Vagina (tissue), 2 donors: Measurements from ENCODE around the gene MRPL10. TPM values are rescaled to one million over a fixed set of nuclear protein-coding genes. Genes with fewer than 3 reads are reported as not detected.

Experiments used
- DNase-seq, 2 donors: peaks; one replicate each; pipeline ENCODE4 v3.0.0-alpha.2; 2017; ENCODE audit errors: extremely low spot score in 2 of 2
- H3K27ac ChIP-seq: fragments of 200-600 bp; sonication (generic); one replicate; pipeline ENCODE4 v1.5.1; 2019
- H3K27me3 ChIP-seq: fragments of 200-600 bp; sonication (generic); one replicate; pipeline ENCODE4 v1.5.1; 2019
- H3K36me3 ChIP-seq, 2 donors: fragments of 200-600 bp; sonication (generic); one replicate each; pipeline ENCODE4 v1.5.1; 2017 to 2019
- H3K4me1 ChIP-seq: fragments of 200-600 bp; sonication (generic); one replicate; pipeline ENCODE4 v1.5.1; 2019
- H3K4me3 ChIP-seq, 2 donors: fragments of 200-600 bp; sonication (generic); 1 replicate in 1 of 2; 2 replicates in 1 of 2; pipeline ENCODE4 v1.5.1; 2016 to 2019
- H3K9me3 ChIP-seq: fragments of 200-600 bp; sonication (generic); one replicate; pipeline ENCODE4 v1.5.1; 2019
- POLR2A ChIP-seq, 2 donors: fragments of 450-650 bp; IDR thresholded peaks; one replicate each; pipeline ENCODE4 v1.6.1; 2017; ENCODE audit warnings: antibody characterized with exemption in 2 of 2, mild to moderate bottlenecking in 2 of 2, moderate library complexity in 2 of 2
- POLR2AphosphoS5 ChIP-seq, 2 donors: sonication (generic); formaldehyde crosslinking; IDR thresholded peaks; one replicate each; pipeline ENCODE4 v1.9.0; 2017; ENCODE audit warnings: antibody characterized with exemption in 2 of 2, mild to moderate bottlenecking in 2 of 2, low read depth in 1 of 2; ENCODE audit not compliant: insufficient read depth in 1 of 2
- intact Hi-C: fragments of 100-400 bp; cut with DNase I; formaldehyde crosslinking; loops from one replicate; pipeline ENCODE4 v1.15.1; 2023
- total RNA-seq: library from RNA; depleted of rRNA; stranded (reverse); fragments of >200 nt; gene quantifications from one replicate; pipeline ENCODE4 v1.2.3, GENCODE V29; 2016
- TF ChIP-seq, protein P1 (sequence below), 3 experiments: fragments of 450-650 bp in 2 of 3; fragments of 200-600 bp in 1 of 3; sonication (generic) in 1 of 3; IDR thresholded peaks; one replicate each; pipeline ENCODE4 v1.5.1; 2017 to 2019; ENCODE audit warnings: antibody characterized with exemption in 3 of 3, mild to moderate bottlenecking in 2 of 3, moderate library complexity in 2 of 3

The MRPL10 gene
- total RNA-seq, 1 donor from 2014 or later, result 21.4 TPM

DNA sequence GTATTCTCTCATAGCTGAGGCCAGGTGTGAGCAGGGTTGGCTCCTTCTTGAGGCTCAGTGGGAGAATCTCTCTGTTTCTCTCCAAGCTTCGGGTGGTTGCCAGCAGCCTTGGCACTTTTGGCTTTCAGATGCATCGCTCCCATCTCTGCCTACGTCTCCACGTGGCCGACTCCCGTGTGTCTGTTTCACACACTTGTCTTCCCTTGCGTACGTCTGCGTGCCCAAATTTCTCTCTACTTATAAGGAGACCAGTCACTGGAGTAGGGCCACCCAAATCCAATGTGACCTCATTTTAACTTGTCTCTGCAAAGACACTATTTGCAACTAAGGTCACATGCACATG is 24.5 kb downstream of the MRPL10 start:
- H3K36me3 ChIP-seq, result peaks cover 0 to 16% of the 10 kb centered on the region in 2 donors
- intact Hi-C loops, result no loop called here

DNA sequence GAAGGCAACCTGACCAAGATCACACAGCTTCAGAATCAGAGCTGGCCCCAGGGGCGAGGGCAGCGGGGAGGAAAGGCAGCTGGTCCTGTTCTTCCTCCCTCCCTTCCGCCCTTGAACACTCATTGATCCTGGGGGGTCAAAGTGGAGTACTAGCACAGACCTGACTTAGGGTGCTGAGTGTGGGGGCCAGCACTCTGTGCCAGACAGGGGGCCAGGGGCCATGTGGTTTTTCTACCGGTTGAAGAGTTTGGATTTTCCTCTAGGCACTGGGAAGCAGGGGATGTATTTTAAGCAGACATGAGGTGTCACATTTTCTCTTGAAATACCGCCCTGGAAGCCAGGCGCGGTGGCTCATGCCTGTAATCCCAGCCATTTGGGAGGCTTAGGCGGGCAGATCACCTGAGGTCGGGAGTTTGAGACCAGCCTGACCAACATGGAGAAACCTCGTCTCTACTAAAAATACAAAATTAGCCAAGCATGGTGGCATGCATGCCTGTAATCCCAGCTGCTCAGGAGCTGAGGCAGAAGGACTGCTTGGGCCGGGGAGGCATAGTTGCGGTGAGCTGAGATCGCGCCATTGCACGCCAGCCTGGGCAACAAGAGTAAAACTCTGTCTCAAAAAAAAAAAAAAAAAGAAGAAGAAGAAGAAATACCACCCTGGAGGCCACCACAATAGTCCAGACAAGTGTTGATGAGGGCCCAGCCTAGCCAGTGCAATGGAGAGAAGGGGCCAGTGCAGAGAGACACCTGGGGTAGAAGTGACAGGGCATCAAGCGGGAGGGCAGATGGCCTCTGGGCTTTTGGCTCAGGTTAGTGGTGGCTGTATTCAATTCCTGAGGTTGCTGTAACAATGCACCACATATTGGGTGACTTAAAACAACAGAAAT is 25.1 kb downstream of the MRPL10 start:
- Histone ChIP-seq H3K4me1 (peaks cover 15% of the 10 kb centered on the region), H3K27ac (no peak overlapping the region), H3K4me3 (no peak overlapping the region), H3K9me3 (no peaks in the 10 kb centered on the region), H3K36me3 (peaks cover 0 to 16% of the 10 kb centered on the region in 2 donors), H3K27me3 (no peaks in the 10 kb centered on the region)
- intact Hi-C loops, result no loop called here
- DNase-seq, result peak; percentile 43 to 70
- TF ChIP-seq POLR2A (IDR thresholded peaks at IDR 0.05) (no peak), POLR2AphosphoS5 (IDR thresholded peaks at IDR 0.05; ENCODE audit: insufficient read depth in 1 of 2, low read depth in 1 of 2) (no peak)

More for the DNA sequence above, 24.5 kb downstream of the MRPL10 start:
- no peaks in the 10 kb centered on the region for H3K27me3 ChIP-seq
- no peaks in the 10 kb centered on the region for H3K9me3 ChIP-seq
- peak in 1 of 2 donors; percentile 25 for DNase-seq
- H3K4me1 ChIP-seq, result peaks cover 15% of the 10 kb centered on the region
- no peak overlapping the region for H3K4me3 ChIP-seq
- H3K27ac ChIP-seq, result no peak overlapping the region
- TF ChIP-seq POLR2AphosphoS5 (IDR thresholded peaks at IDR 0.05; ENCODE audit: insufficient read depth in 1 of 2, low read depth in 1 of 2), result no peak
- TF ChIP-seq, protein P1, sequence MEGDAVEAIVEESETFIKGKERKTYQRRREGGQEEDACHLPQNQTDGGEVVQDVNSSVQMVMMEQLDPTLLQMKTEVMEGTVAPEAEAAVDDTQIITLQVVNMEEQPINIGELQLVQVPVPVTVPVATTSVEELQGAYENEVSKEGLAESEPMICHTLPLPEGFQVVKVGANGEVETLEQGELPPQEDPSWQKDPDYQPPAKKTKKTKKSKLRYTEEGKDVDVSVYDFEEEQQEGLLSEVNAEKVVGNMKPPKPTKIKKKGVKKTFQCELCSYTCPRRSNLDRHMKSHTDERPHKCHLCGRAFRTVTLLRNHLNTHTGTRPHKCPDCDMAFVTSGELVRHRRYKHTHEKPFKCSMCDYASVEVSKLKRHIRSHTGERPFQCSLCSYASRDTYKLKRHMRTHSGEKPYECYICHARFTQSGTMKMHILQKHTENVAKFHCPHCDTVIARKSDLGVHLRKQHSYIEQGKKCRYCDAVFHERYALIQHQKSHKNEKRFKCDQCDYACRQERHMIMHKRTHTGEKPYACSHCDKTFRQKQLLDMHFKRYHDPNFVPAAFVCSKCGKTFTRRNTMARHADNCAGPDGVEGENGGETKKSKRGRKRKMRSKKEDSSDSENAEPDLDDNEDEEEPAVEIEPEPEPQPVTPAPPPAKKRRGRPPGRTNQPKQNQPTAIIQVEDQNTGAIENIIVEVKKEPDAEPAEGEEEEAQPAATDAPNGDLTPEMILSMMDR (IDR thresholded peaks at IDR 0.05), result no peak
- no peak for TF ChIP-seq POLR2A (IDR thresholded peaks at IDR 0.05)

DNA sequence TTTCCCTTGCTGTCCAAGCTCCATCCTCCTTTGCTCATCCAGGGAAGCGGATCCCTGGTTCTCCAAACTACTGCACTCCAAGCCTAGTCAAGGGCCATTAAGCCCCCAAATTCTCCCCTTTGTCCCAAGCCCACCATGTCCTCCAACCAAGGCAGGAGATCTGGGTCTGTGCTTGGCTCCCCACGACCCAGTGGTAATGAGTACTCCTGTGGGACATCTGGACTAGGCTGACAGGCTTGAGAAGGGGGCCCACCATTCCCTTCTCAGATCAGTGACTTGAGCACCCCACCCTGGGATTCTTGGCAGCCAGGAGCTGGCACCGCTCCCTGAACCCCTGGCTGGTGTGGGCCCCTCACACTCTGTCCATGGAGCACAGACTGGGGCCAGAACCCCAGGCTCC is 26.9 kb downstream of the MRPL10 start:
- peak; percentile 52 to 54 for DNase-seq
- H3K27me3 ChIP-seq, result no peaks in the 10 kb centered on the region
- no peak overlapping the region for H3K4me3 ChIP-seq
- TF ChIP-seq, protein P1 (IDR thresholded peaks at IDR 0.05), result no peak
- H3K9me3 ChIP-seq, result no peaks in the 10 kb centered on the region
- no peaks in the 10 kb centered on the region for H3K4me1 ChIP-seq
- H3K27ac ChIP-seq, result no peak overlapping the region
- intact Hi-C loops, result no loop called here
- H3K36me3 ChIP-seq, result peaks cover 0 to 12% of the 10 kb centered on the region in 2 donors

DNA sequence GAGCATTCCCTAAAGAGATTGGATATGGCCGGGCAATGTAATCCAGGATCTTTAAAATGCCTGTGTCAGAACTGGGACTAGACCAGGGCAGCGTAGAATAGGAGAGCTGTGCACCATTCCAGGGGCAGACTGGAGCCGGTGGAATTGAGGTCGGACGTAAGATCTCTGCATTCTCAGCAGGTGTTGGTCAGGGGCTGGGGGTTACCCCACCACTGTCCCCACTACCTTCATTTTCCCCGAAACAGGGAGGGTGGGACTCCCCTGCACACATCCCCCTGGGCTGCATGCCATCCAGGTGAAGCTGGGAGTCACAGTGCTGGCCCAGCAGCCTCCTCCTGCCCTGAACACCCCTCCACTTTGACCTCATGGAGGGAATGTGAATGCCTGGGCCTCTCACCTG is 27.6 kb downstream of the MRPL10 start:
- DNase-seq, result peak; percentile 47 to 94
- intact Hi-C loops, result no loop called here
- Histone ChIP-seq H3K9me3 (no peaks in the 10 kb centered on the region), H3K36me3 (peaks cover 0 to 9% of the 10 kb centered on the region in 2 donors), H3K27ac (no peak overlapping the region), H3K4me3 (no peak overlapping the region), H3K27me3 (no peaks in the 10 kb centered on the region), H3K4me1 (no peaks in the 10 kb centered on the region)
- TF ChIP-seq POLR2AphosphoS5 (IDR thresholded peaks at IDR 0.05; ENCODE audit: insufficient read depth in 1 of 2, low read depth in 1 of 2) (no peak), POLR2A (IDR thresholded peaks at IDR 0.05) (no peak)
- TF ChIP-seq, protein P1 (IDR thresholded peaks at IDR 0.05), result no peak

DNA sequence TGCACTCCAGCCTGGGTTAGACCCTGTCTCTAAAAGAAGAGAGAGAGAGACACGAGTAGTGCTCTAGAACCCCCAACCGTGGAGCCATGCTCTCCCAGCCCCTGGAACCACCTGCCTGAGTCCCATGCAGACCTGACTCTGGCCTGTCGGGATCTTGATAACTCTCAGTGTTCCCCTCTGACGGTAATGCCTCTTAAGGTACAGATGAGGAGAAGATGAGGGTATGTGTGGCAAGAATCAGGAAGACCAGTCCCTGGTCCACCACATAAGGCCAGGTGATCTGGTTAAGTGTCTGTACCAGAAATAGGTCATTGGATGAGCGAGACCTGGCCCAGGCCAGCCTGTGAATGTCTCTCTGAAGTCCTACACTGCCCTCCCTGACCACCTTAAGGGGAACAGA is 28.1 kb downstream of the MRPL10 start:
- no peak for TF ChIP-seq POLR2A (IDR thresholded peaks at IDR 0.05)
- no peak for TF ChIP-seq POLR2AphosphoS5 (IDR thresholded peaks at IDR 0.05; ENCODE audit: insufficient read depth in 1 of 2, low read depth in 1 of 2)
- TF ChIP-seq, protein P1 (IDR thresholded peaks at IDR 0.05), result no peak
- Histone ChIP-seq H3K27me3 (no peaks in the 10 kb centered on the region), H3K4me1 (no peaks in the 10 kb centered on the region), H3K27ac (no peak overlapping the region), H3K36me3 (peaks cover 0 to 3% of the 10 kb centered on the region in 2 donors), H3K4me3 (no peak overlapping the region), H3K9me3 (no peaks in the 10 kb centered on the region)
- peak; percentile 32 to 49 for DNase-seq
- intact Hi-C loops, result no loop called here
